GM13977 (cell line): ENCODE data around the gene PACS1.

Experiments used
- DNase-seq: peaks from one replicate; pipeline ENCODE4 v3.0.0; 2012; ENCODE audit warnings: low spot score
- in situ Hi-C: fragments of 300-500 bp; cut with MboI; formaldehyde crosslinking; loops from one replicate; pipeline ENCODE4 v1.12.0; 2022; ENCODE audit warnings: low sequenced_read_pairs, low pct_unique_long_range_greater_than_20kb, mixed read lengths, inconsistent platforms; ENCODE audit not compliant: unreplicated experiment
- TF ChIP-seq, protein P1 (sequence below): IDR thresholded peaks from 2 replicates; pipeline ENCODE4 v1.5.1; 2012; ENCODE audit warnings: mild to moderate bottlenecking, control low read depth; ENCODE audit not compliant: insufficient read depth; ENCODE audit errors: extremely low read depth, missing control alignments

Gene PACS1

DNA sequence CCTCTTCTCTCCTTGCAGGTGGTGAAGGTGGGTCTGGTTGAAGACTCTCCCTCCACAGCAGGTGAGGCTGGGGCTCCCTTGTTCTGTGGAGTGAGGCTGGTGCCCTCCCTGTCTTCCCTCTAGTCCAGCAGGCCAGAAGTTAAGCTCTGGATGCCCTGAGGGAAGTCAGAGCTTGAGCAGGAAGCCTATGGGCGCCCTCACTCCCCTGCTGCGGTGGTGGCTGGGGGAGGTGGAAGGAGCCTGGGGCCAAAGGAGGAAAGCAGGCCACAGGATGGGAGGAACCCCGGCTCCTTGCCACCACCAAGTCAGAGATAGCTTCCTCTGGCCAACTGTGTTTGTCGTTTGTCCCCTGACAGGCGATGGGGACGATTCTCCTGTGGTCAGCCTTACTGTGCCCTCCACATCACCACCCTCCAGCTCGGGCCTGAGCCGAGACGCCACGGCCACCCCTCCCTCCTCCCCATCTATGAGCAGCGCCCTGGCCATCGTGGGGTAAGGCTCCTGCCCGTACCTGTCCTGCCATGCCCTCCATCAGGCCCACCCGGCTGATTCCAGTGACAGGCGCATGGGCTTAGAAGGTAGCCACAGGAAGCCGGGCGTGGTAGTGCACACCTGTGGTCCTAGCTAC lies 168.8 kb downstream of the PACS1 start:
- TF ChIP-seq, protein P1, sequence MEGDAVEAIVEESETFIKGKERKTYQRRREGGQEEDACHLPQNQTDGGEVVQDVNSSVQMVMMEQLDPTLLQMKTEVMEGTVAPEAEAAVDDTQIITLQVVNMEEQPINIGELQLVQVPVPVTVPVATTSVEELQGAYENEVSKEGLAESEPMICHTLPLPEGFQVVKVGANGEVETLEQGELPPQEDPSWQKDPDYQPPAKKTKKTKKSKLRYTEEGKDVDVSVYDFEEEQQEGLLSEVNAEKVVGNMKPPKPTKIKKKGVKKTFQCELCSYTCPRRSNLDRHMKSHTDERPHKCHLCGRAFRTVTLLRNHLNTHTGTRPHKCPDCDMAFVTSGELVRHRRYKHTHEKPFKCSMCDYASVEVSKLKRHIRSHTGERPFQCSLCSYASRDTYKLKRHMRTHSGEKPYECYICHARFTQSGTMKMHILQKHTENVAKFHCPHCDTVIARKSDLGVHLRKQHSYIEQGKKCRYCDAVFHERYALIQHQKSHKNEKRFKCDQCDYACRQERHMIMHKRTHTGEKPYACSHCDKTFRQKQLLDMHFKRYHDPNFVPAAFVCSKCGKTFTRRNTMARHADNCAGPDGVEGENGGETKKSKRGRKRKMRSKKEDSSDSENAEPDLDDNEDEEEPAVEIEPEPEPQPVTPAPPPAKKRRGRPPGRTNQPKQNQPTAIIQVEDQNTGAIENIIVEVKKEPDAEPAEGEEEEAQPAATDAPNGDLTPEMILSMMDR, result no peak
- in situ Hi-C loops, result no loop called here
- no peak for DNase-seq

DNA sequence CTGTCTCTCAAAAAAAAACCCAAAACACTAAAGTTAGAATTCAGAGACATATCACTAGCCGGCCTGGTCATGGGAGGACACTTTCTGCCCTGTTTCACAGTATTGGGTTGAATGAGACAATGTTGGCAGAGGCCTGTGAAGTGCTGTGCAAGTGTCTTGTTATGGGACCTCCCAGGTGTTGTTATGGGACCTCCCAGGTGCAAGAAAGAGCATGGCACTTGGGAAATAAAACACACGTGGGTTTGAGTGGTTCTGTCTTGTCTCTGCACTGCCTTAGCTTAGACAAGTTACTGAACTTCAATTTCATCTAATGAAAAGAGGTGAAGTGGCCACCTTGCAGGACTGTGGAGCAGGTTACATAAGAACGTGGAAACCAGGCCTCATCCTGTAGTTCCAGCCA lies 169.4 kb downstream of the PACS1 start:
- TF ChIP-seq, protein P1, result no peak
- no peak for DNase-seq
- in situ Hi-C loops, result no loop called here

DNA sequence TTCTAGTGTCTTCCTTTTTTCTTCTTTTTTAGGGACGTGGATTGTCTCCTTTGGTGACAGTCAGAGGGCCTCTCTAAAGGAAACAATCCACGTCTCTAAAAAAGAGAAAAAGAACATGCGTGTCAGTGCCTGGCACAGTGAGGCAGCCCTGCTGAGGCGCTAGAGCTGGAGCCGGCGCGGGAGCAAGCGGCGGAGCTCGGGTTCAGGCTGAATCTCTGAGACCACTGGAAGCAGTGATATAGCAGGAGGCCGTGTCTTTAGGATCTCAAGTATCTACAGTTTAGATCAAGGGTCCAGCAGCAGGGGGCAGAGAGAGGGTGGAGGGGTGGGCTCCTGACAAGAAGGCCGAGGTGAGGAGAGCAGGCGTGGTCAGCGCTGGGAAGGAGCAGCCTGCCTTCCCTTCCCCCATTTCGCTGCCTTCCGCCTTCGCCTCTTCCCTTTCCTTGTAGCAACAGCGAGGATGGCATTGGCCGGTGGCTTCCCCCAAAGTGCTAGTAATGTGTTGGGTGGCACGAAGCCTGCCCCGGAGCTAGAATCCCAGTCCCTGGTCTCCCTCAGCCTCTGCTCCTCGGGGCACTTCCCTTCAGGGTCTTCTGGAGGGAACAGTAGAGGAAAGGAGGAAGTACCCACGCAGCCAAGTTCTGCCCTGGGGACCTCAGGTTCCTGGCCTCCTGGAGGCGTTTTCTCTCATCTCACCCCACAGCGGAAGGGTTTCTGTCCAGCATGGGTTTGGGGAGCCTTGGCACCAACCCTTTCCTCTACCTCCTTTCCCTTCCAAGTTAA lies 170.1 kb downstream of the PACS1 start:
- DNase-seq, result no peak
- in situ Hi-C loops, result no loop called here
- TF ChIP-seq, protein P1, result no peak

DNA sequence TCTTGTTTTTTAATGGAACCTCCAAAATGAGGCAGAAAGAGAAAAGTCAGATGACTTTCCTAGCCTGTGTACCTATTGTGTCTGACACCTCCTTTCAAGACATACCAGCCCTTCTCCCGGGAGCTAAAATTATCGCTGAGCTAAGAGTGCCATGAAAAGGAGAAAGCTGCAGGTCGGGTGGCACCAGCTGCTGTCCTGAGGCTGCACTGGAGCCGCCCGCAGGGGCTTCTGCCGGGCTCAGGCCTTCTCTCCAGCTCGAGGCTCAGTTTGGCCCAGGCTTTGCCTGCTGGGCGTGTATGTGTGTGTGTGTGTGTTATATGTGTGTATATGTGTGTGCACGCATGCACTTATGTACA lies 170.7 kb downstream of the PACS1 start:
- DNase-seq, result no peak
- in situ Hi-C loops, result no loop called here
- TF ChIP-seq, protein P1, result no peak

DNA sequence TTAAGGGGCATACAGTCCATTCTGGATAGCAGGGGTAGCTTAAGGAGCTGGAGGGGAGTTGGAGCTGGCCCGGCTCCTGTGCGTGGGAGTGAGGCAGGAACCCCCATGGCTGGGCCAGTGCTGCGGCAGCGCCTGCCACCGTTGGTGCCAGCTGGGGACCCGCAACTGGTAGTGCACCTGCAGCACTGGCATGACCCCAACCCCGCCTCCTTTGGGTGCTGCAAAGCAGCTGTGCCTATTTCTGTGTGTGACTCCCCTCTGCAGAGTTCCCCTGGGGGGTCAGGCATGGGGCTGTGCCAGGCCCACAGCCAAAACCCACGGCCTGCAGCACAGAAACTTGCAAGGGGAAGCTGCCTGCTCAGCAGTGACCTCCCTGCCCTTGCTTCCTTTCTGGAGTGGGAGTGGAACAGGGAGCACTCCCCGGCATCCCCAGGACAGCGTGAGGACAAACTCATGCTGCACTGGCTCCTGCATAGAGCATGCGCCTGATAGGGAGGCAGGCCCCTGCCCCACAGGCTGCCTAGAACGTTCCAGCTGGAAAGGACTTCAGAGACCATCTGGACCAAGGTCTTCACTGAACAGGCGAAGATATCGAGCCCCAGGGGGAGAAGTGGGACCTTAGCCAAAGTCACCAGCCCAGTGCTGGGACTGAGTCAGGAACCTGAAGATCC lies 172.2 kb downstream of the PACS1 start:
- no peak for DNase-seq
- TF ChIP-seq, protein P1, result no peak
- in situ Hi-C loops, result no loop called here

DNA sequence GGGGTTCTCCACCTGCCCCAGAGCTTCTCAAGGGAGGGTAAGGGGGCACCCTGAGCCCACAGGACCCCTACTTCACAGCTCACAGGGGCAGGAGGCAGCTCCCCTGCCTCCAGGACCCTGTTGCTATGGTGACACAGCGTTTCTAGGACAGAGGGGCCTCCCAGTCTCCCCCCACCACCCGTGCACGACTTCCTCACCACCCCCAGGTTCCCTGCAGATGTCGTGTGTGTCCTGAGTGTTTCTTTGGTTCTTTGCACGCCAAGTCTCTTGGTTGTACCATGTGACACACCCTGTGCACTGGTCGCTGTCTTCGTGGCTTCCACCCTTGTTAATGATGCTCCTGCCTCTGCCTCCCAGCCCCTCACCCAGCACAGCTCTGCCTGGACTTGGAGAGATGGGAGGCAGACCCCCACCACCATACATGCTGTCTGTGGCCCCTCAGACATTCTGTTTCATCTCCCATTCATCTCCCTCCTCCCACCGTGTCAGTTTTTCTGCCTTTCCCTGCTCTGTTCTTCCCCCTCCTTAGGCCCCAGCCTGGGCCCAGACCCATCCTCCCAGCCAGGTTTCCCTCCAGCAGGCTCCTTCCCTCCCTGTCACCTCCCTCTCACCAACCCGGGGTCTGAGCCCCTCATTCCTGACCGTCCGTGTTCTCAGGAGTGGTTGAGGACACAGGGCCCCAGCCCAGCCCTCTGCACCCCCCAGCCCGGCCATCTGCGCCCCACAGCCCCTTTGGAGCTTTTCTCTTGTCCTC lies 173.9 kb downstream of the PACS1 start:
- DNase-seq, result no peak
- in situ Hi-C loops, result no loop called here
- TF ChIP-seq, protein P1, result no peak
